Endothelial cell of umbilical vein (primary cell): ENCODE measurements around the gene SHC1. TPM values are rescaled to one million over a fixed set of nuclear protein-coding genes. Genes with fewer than 3 reads are reported as not detected.

ENCODE experiments used
- BruUV-seq: library from RNA; stranded (reverse); fragments of 400-500 nt; replicated peaks from 2 replicates; lab custom pipeline; 2021; lab: Mats Ljungman, UMichigan
- CTCF ChIA-PET: fragments of 300-600, 350-600 bp; sonication (Branson Sonifier 250); formaldehyde crosslinking; loops from one replicate; lab custom pipeline; 2021; ENCODE audit warnings: antibody characterized with exemption, inconsistent platforms; lab: Charles Lee
- POLR2A ChIA-PET: fragments of 300-600, 350-600 bp; sonication (Branson Sonifier 250); formaldehyde crosslinking; loops from one replicate; lab custom pipeline; 2021; ENCODE audit warnings: antibody characterized with exemption, inconsistent platforms; lab: Charles Lee
- DNase-seq: peaks from one replicate; pipeline ENCODE4 v3.0.0-alpha.2; 2011; ENCODE audit warnings: low read depth, low spot score
- FAIRE-seq: peaks from 2 replicates; lab custom pipeline; 2011; peaks lifted over from hg19 to GRCh38; lab: Jason Lieb, UNC
- H2AFZ ChIP-seq: 2 replicates; pipeline ENCODE4 v1.6.0; 2012; ENCODE audit warnings: low read depth, low read length, control low read depth, inconsistent platforms
- H3K27ac ChIP-seq: 2 replicates; pipeline ENCODE4 v1.5.1; 2011; ENCODE audit warnings: low read depth, mild to moderate bottlenecking, control low read depth, low read length, moderate library complexity; ENCODE audit not compliant: insufficient read depth
- H3K27me3 ChIP-seq, 2 experiments: 2 replicates each; pipeline versions ENCODE4 v1.6.0 to v1.6.1; 2011; ENCODE audit warnings: low read length in 2 of 2, mixed read lengths in 1 of 2; ENCODE audit not compliant: control insufficient read depth in 2 of 2, insufficient read depth in 2 of 2
- H3K36me3 ChIP-seq, 2 experiments: 2 replicates in 1 of 2; 3 replicates in 1 of 2; pipeline ENCODE4 v1.5.1; 2011; ENCODE audit warnings: low read length in 2 of 2, mild to moderate bottlenecking in 1 of 2, moderate library complexity in 1 of 2; ENCODE audit not compliant: control insufficient read depth in 2 of 2, insufficient read depth in 2 of 2; ENCODE audit errors: extremely low read depth in 1 of 2
- H3K4me1 ChIP-seq: 3 replicates; pipeline ENCODE4 v1.5.1; 2011; ENCODE audit warnings: mild to moderate bottlenecking, low read length; ENCODE audit not compliant: control insufficient read depth, insufficient read depth; ENCODE audit errors: extremely low read depth
- H3K4me2 ChIP-seq: 2 replicates; pipeline ENCODE4 v1.6.1; 2011; ENCODE audit warnings: low read length, control low read depth, mixed read lengths; ENCODE audit not compliant: insufficient read depth
- H3K4me3 ChIP-seq, 3 experiments: fragments of 200-600 bp in 1 of 3; sonication (generic), shearing (Covaris generic) in 1 of 3; replicated peaks in 1 of 3; 2 replicates each; pipeline ENCODE4 v1.5.1; 2011 to 2016; ENCODE audit warnings: control low read depth in 3 of 3, low read length in 3 of 3, mild to moderate bottlenecking in 2 of 3, inconsistent platforms in 1 of 3, low read depth in 1 of 3, moderate library complexity in 1 of 3; ENCODE audit not compliant: insufficient read depth in 1 of 3
- H3K79me2 ChIP-seq: 2 replicates; pipeline ENCODE4 v1.6.0; 2012; ENCODE audit warnings: low read length, inconsistent platforms; ENCODE audit not compliant: control insufficient read depth, insufficient read depth
- H3K9ac ChIP-seq: replicated peaks from 2 replicates; pipeline ENCODE3; 2011; ENCODE audit warnings: low read length, control low read depth; ENCODE audit not compliant: insufficient read depth; ENCODE audit errors: extremely low read depth
- H3K9me1 ChIP-seq: replicated peaks from 3 replicates; pipeline ENCODE4 v1.6.0; 2011; ENCODE audit warnings: mild to moderate bottlenecking, low read length; ENCODE audit not compliant: control insufficient read depth, insufficient read depth; ENCODE audit errors: extremely low read depth
- H3K9me3 ChIP-seq: replicated peaks from 2 replicates; pipeline ENCODE4 v1.5.1; 2012; ENCODE audit warnings: low read length, inconsistent platforms; ENCODE audit not compliant: control insufficient read depth, insufficient read depth
- H4K20me1 ChIP-seq: replicated peaks from 2 replicates; pipeline ENCODE3; 2011; ENCODE audit warnings: mild to moderate bottlenecking, low read length; ENCODE audit not compliant: control insufficient read depth, insufficient read depth; ENCODE audit errors: extremely low read depth
- CTCF ChIP-seq, 2 donors: IDR thresholded peaks; 1 replicate in 1 of 2; 2 replicates in 1 of 2; pipeline ENCODE4 v1.5.1; 2011; ENCODE audit warnings: low read length in 2 of 2, mild to moderate bottlenecking in 2 of 2, moderate library complexity in 2 of 2, control low read depth in 1 of 2, inconsistent platforms in 1 of 2, low read depth in 1 of 2; ENCODE audit not compliant: insufficient read depth in 1 of 2; ENCODE audit errors: extremely low read depth in 1 of 2
- EZH2 ChIP-seq: IDR thresholded peaks from 2 replicates; pipeline ENCODE4 v1.6.1; 2012; ENCODE audit warnings: borderline replicate concordance, low read depth, mild to moderate bottlenecking, moderate library complexity, low read length, inconsistent platforms; ENCODE audit not compliant: severe bottlenecking
- FOS ChIP-seq: IDR thresholded peaks from 2 replicates; pipeline ENCODE4 v1.6.1; 2011; ENCODE audit warnings: mild to moderate bottlenecking, low read length, moderate library complexity, borderline replicate concordance; ENCODE audit not compliant: insufficient read depth
- GATA2 ChIP-seq: IDR thresholded peaks from 2 replicates; pipeline ENCODE4 v1.7.0; 2011; ENCODE audit warnings: low read depth, mild to moderate bottlenecking, moderate library complexity, mixed read lengths, low read length; ENCODE audit not compliant: insufficient read length, insufficient read depth
- JUN ChIP-seq: IDR thresholded peaks from 2 replicates; pipeline ENCODE4 v1.6.1; 2011; ENCODE audit warnings: borderline replicate concordance, low read depth; ENCODE audit not compliant: insufficient read length, insufficient read depth
- MAX ChIP-seq: IDR thresholded peaks from 2 replicates; pipeline ENCODE4 v1.6.1; 2011; ENCODE audit not compliant: insufficient read depth, insufficient read length
- MYC ChIP-seq: IDR thresholded peaks from one replicate; pipeline ENCODE4 v1.6.1; 2011; ENCODE audit warnings: mild to moderate bottlenecking, low read depth, low read length
- POLR2A ChIP-seq: IDR thresholded peaks from 2 replicates; pipeline ENCODE4 v1.6.1; 2012; ENCODE audit warnings: low read depth, mild to moderate bottlenecking, control low read depth, low read length
- POLR2AphosphoS5 ChIP-seq: IDR thresholded peaks from 2 replicates; pipeline ENCODE4 v1.6.1; 2012; ENCODE audit warnings: low read depth, mild to moderate bottlenecking, control low read depth, low read length, moderate library complexity; ENCODE audit not compliant: insufficient read depth
- dilution Hi-C: fragments of 300-500 bp; cut with MboI; formaldehyde crosslinking; loops from one replicate; pipeline ENCODE4 v1.15.0; 2019; ENCODE audit warnings: low sequenced_read_pairs; ENCODE audit not compliant: extremely low pct_ligation_motif_present
- intact Hi-C: fragments of 100-400 bp; cut with micrococcal nuclease; formaldehyde crosslinking; loops from one replicate; pipeline ENCODE4 v1.10.0; 2022
- polyA plus RNA-seq, 4 experiments: library from polyadenylated mRNA; depleted of rRNA in 3 of 4; stranded (reverse) in 3 of 4; unstranded in 1 of 4; fragments of >200 nt; gene quantifications; 2 replicates each; pipeline versions ENCODE4 v1.2.1 to v1.2.3, GENCODE V29; 2011 to 2012; ENCODE audit warnings: missing spikeins in 1 of 4
- total RNA-seq: library from RNA; stranded (reverse); gene quantifications from 2 replicates; pipeline ENCODE4 v1.2.3, GENCODE V29; 2021

The SHC1 gene
- total and polyA plus RNA-seq, 2 donors (not counting 3 experiments of a cell fraction or from before 2014, with no cell fraction given) = 316 to 324 TPM

GRCh38 chr1:154944401-154945159, 26.0 kb downstream of the SHC1 start:
- TF ChIP-seq CTCF (IDR thresholded peaks at IDR 0.05; ENCODE audit: extremely low read depth in 1 of 2, insufficient read depth in 1 of 2, low read depth in 1 of 2, low read length in 2 of 2) = no peak
- TF ChIP-seq JUN = no peak
- TF ChIP-seq FOS = no peak
- TF ChIP-seq EZH2 = no peak
- no peak for TF ChIP-seq POLR2AphosphoS5
- no peak for TF ChIP-seq MAX
- no peak for TF ChIP-seq POLR2A
- TF ChIP-seq MYC = no peak
- TF ChIP-seq GATA2 = no peak
- H4K20me1 ChIP-seq = no peaks in the 10 kb centered on the region
- H3K4me1 ChIP-seq = no peaks in the 10 kb centered on the region
- no peaks in the 10 kb centered on the region for H3K9me1 ChIP-seq
- FAIRE-seq (no peak), DNase-seq (no peak)
- ChIA-PET POLR2A (interaction anchor here (1.1 to 1.4 kb wide), 2 partner anchors 28 to 385 kb away, joined by 3 read pairs; no protein-coding TSS in a partner anchor), CTCF (interaction anchor here (0.6 to 3.4 kb wide), 27 partner anchors 8 to 460 kb away, joined by 3 to 19 read pairs (median 3); partner anchors contain the start of genes CKS1B and PMVK)
- H3K79me2 ChIP-seq = no peaks in the 10 kb centered on the region
- intact Hi-C loops (no loop called here), dilution Hi-C loops (no loop called here)
- H2AFZ ChIP-seq = no peak overlapping the region
- BruUV-seq = no TSS peak
- no peak overlapping the region for H3K9ac ChIP-seq
- H3K4me2 ChIP-seq = no peak overlapping the region
- no peak overlapping the region for H3K27ac ChIP-seq
- no peaks in the 10 kb centered on the region for H3K27me3 ChIP-seq
- peaks cover 0 to 25% of the 10 kb centered on the region in 2 experiments for H3K36me3 ChIP-seq
- no peaks in the 10 kb centered on the region for H3K9me3 ChIP-seq
- no peak overlapping the region for H3K4me3 ChIP-seq
